ENCODE measurements around the gene PKN2. TPM values are rescaled to one million over a fixed set of nuclear protein-coding genes. Genes with fewer than 3 reads are reported as not detected.

Gene PKN2
- total and polyA plus RNA-seq, 9 of the 15 experiments (the other 6 are each of a cell fraction or from before 2014, with no cell fraction given): 4.5 to 25.3 (median 19.2) TPM

GRCh38 chr1:88768187-88768586 lies 84.1 kb downstream of the PKN2 start (continued):
- TF ChIP-seq ZNF407 (IDR thresholded peaks at IDR 0.05; ENCODE audit: low read depth) (no peak), PREB (CRISPR knock-in tag; IDR thresholded peaks at IDR 0.05) (no peak), E2F5 (CRISPR knock-in tag; IDR thresholded peaks at IDR 0.05) (no peak)

Data from K562 (cell line).